HUES64 (cell line): ENCODE results near the gene LAMB4. TPM values are rescaled to one million over a fixed set of nuclear protein-coding genes. Genes with fewer than 3 reads are reported as not detected.

Experiments
- H3K27ac ChIP-seq: 2 replicates; pipeline ENCODE4 v1.7.0; 2013; ENCODE audit warnings: low read depth, low read length, inconsistent platforms
- H3K27me3 ChIP-seq: 2 replicates; pipeline ENCODE4 v1.6.1; 2013; ENCODE audit warnings: mild to moderate bottlenecking, low read length; ENCODE audit not compliant: insufficient read depth
- H3K36me3 ChIP-seq: 2 replicates; pipeline ENCODE4 v1.6.1; 2013; ENCODE audit warnings: mild to moderate bottlenecking, low read length; ENCODE audit not compliant: insufficient read depth
- H3K4me1 ChIP-seq: 2 replicates; pipeline ENCODE4 v1.6.1; 2013; ENCODE audit warnings: mild to moderate bottlenecking, low read length, moderate library complexity; ENCODE audit not compliant: insufficient read depth
- H3K4me3 ChIP-seq: 2 replicates; pipeline ENCODE4 v1.5.1; 2013; ENCODE audit warnings: mild to moderate bottlenecking, low read length, moderate library complexity
- H3K9ac ChIP-seq: 2 replicates; pipeline ENCODE4 v1.6.1; 2013; ENCODE audit warnings: mild to moderate bottlenecking, low read depth, low read length
- H3K9me3 ChIP-seq: 2 replicates; pipeline ENCODE4 v1.6.1; 2013; ENCODE audit warnings: low read depth, low read length; ENCODE audit not compliant: insufficient read depth
- WGBS: fragments of 150-250, 120-280 bp; methylation state at CpG from one replicate; pipeline ENCODE4 v1.1.7; 2013; ENCODE audit warnings: missing lambda C conversion rate; 5-methylcytosine and 5-hydroxymethylcytosine counted together
- polyA plus RNA-seq, 2 experiments: library from polyadenylated mRNA; stranded (reverse); fragments of 50-300 nt; gene quantifications; one replicate each; pipeline ENCODE4 v1.2.3, GENCODE V29; 2013

The LAMB4 gene
- not detected for polyA plus RNA-seq (2013, experiment 1 of 2)
- polyA plus RNA-seq (2013, experiment 2 of 2): not detected

GRCh38 chr7:108130261-108130660 is at the start of gene LAMB4:
Gene LAMB4, minus strand, starts transcription at chr7:108130361. Its CDS starts 7,197 bp downstream, at chr7:108123164.
- Histone ChIP-seq H3K4me3 (no peak within 1 kb of the TSS), H3K27ac (no peak within 1 kb of the TSS), H3K9me3 (no peaks in the 10 kb centered on the region), H3K36me3 (no peaks in the 10 kb centered on the region), H3K9ac (no peak within 1 kb of the TSS), H3K4me1 (no peaks in the 10 kb centered on the region; the same call in 1 of the 2 replicates), H3K27me3 (no peaks in the 10 kb centered on the region)
- 95% methylated on average over 3 of the region's 3 CpGs for WGBS

GRCh38 chr7:108178398-108178797 is 48.2 kb upstream of the LAMB4 start:
- Histone ChIP-seq H3K27me3 (no peaks in the 10 kb centered on the region), H3K36me3 (no peaks in the 10 kb centered on the region), H3K4me3 (no peak overlapping the region), H3K4me1 (peaks cover 6% of the 10 kb centered on the region; the same call in 1 of the 2 replicates), H3K9ac (no peak overlapping the region), H3K27ac (no peak overlapping the region), H3K9me3 (no peaks in the 10 kb centered on the region)
- WGBS: 91% methylated on average over 3 of the region's 3 CpGs

- H3K4me1 ChIP-seq: no peaks in the 10 kb centered on the region
- no peak overlapping the region for H3K27ac ChIP-seq
- 89% methylated on average over 8 of the region's 8 CpGs for WGBS
- H3K9me3 ChIP-seq: no peaks in the 10 kb centered on the region
- no peaks in the 10 kb centered on the region for H3K36me3 ChIP-seq
- H3K9ac ChIP-seq: no peak overlapping the region
- H3K4me3 ChIP-seq: no peak overlapping the region
- H3K27me3 ChIP-seq: no peaks in the 10 kb centered on the region
Observed at GRCh38 chr7:108171164-108171563, 41.0 kb upstream of the LAMB4 start.

GRCh38 chr7:108170251-108170650 is 40.1 kb upstream of the LAMB4 start:
- Histone ChIP-seq H3K4me1 (no peaks in the 10 kb centered on the region), H3K4me3 (no peak overlapping the region), H3K27ac (no peak overlapping the region), H3K9me3 (no peaks in the 10 kb centered on the region), H3K36me3 (no peaks in the 10 kb centered on the region), H3K9ac (no peak overlapping the region), H3K27me3 (no peaks in the 10 kb centered on the region)
- 65% methylated on average over 5 of the region's 5 CpGs for WGBS

GRCh38 chr7:108167460-108167859 is 37.3 kb upstream of the LAMB4 start:
- Histone ChIP-seq H3K27me3 (no peaks in the 10 kb centered on the region), H3K4me1 (no peaks in the 10 kb centered on the region), H3K9ac (no peak overlapping the region), H3K4me3 (no peak overlapping the region), H3K9me3 (no peaks in the 10 kb centered on the region), H3K36me3 (no peaks in the 10 kb centered on the region), H3K27ac (no peak overlapping the region)
- WGBS: 96% methylated on average over 7 of the region's 7 CpGs

- no peaks in the 10 kb centered on the region for H3K27me3 ChIP-seq
- no peaks in the 10 kb centered on the region for H3K36me3 ChIP-seq
- H3K4me1 ChIP-seq: no peaks in the 10 kb centered on the region
- H3K27ac ChIP-seq: no peak overlapping the region
- no peaks in the 10 kb centered on the region for H3K9me3 ChIP-seq
- WGBS: 95% methylated on average over 4 of the region's 5 CpGs
- H3K9ac ChIP-seq: no peak overlapping the region
- no peak overlapping the region for H3K4me3 ChIP-seq
Observed at GRCh38 chr7:108166687-108167086, 36.5 kb upstream of the LAMB4 start.

DNA sequence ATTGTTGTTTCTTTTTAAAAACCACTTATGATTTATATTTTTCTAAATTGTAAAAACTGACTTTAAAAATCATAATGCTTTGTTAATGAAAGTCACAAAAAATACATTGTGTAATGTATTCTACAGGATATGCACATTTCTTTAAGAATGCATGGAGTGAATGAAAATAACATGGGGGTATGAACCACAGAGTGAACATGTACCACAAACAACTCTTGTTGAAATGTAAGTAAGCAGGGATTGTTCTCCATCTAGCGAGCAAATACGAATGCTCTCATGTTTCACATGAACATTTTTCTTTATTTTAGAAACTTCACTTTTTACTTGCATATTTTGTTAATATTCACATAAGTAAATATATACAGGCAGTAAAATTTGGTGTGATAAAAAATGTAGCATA is 35.6 kb upstream of the LAMB4 start:
- H3K9me3 ChIP-seq: no peaks in the 10 kb centered on the region
- no peak overlapping the region for H3K4me3 ChIP-seq
- H3K36me3 ChIP-seq: no peaks in the 10 kb centered on the region
- H3K27ac ChIP-seq: no peak overlapping the region
- H3K4me1 ChIP-seq: no peaks in the 10 kb centered on the region
- whole genome bisulfite sequencing: 100% methylated on average over 1 of the region's 2 CpGs
- H3K9ac ChIP-seq: no peak overlapping the region
- H3K27me3 ChIP-seq: no peaks in the 10 kb centered on the region

DNA sequence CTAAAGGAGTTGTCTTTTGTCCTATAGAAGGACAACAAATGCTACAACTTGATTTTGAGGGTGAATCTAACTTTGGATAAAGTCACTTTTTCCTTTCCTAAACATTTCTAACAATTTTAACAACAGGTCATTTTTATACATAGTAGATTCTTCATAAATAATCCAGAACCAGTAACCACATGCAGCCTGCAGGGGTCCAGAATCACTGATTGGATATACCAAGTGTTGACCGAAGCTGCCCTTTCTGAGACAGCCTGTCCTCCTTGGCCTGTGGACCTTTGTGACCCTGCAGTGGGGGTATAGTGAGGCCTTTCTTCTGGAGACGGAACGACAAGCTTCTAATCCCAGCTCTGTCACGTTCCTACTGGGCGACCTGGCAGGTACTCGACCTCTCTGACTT is 34.8 kb upstream of the LAMB4 start:
- WGBS: 74% methylated on average over 6 of the region's 6 CpGs
- no peaks in the 10 kb centered on the region for H3K4me1 ChIP-seq
- no peak overlapping the region for H3K4me3 ChIP-seq

DNA sequence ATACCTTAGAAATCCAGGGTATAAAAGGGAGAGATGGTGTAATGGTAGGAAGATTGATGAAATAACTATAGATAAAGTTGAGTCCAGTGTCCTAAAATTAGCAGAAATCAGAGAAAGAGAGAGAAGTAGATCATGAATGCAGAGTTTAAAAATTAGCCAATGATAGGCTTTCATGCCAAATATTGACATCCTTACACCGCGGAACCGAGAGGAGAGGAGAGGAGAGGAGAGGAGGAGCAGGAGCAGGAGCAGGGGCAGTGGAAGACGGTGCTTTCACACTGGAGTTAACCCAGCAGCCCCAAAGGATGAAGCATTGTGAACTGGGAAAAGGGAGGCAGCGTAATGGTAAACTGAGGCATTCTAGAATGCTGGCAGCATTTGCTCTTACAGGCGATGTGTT is 34.2 kb upstream of the LAMB4 start:
- Histone ChIP-seq H3K9ac (no peak overlapping the region), H3K36me3 (no peaks in the 10 kb centered on the region), H3K4me1 (no peaks in the 10 kb centered on the region), H3K9me3 (no peaks in the 10 kb centered on the region), H3K27ac (no peak overlapping the region), H3K4me3 (no peak overlapping the region), H3K27me3 (no peaks in the 10 kb centered on the region)
- 75% methylated on average over 6 of the region's 6 CpGs for WGBS

More for the DNA sequence above, 34.8 kb upstream of the LAMB4 start:
- no peaks in the 10 kb centered on the region for H3K9me3 ChIP-seq
- H3K9ac ChIP-seq: no peak overlapping the region
- no peaks in the 10 kb centered on the region for H3K27me3 ChIP-seq
- no peaks in the 10 kb centered on the region for H3K36me3 ChIP-seq
- H3K27ac ChIP-seq: no peak overlapping the region

- no peaks in the 10 kb centered on the region for H3K9me3 ChIP-seq
- no peaks in the 10 kb centered on the region for H3K27me3 ChIP-seq
- no peak overlapping the region for H3K9ac ChIP-seq
- H3K4me1 ChIP-seq: no peaks in the 10 kb centered on the region
- H3K27ac ChIP-seq: no peak overlapping the region
- no peak overlapping the region for H3K4me3 ChIP-seq
- no peaks in the 10 kb centered on the region for H3K36me3 ChIP-seq
- 88% methylated on average over 1 of the region's 1 CpG for WGBS
Observed at GRCh38 chr7:108158776-108159175, 28.6 kb upstream of the LAMB4 start.

- Histone ChIP-seq H3K4me3 (no peak overlapping the region), H3K27me3 (no peaks in the 10 kb centered on the region), H3K9me3 (no peaks in the 10 kb centered on the region), H3K27ac (no peak overlapping the region), H3K4me1 (no peaks in the 10 kb centered on the region), H3K9ac (no peak overlapping the region), H3K36me3 (no peaks in the 10 kb centered on the region)
- 89% methylated on average over 3 of the region's 4 CpGs for WGBS
Observed at GRCh38 chr7:108157606-108158335, 27.6 kb upstream of the LAMB4 start.
